SK-N-SH (cell line): Measurements from ENCODE around the gene SMAD7.

Source experiments
- CTCF ChIP-seq: fragments of 200-600 bp; sonication (generic); IDR thresholded peaks from 2 replicates; pipeline ENCODE4 v1.6.1; 2017; ENCODE audit warnings: antibody characterized with exemption, mild to moderate bottlenecking, moderate library complexity
- EZH2phosphoT487 ChIP-seq: fragments of 200-600 bp; sonication (generic); IDR thresholded peaks from 2 replicates; pipeline ENCODE4 v1.6.1; 2017; ENCODE audit warnings: low read depth, mixed run types, mild to moderate bottlenecking, antibody characterized with exemption, moderate library complexity, borderline replicate concordance
- FOSL2 ChIP-seq: IDR thresholded peaks from 2 replicates; pipeline ENCODE4 v1.4.0; 2012; ENCODE audit warnings: low read depth, mild to moderate bottlenecking, moderate library complexity, borderline replicate concordance
- RFX5 ChIP-seq: IDR thresholded peaks from 2 replicates; pipeline ENCODE4 v1.6.1; 2012; ENCODE audit warnings: mild to moderate bottlenecking, improper control_type of control experiment, low read length
- TAF1 ChIP-seq: IDR thresholded peaks from 2 replicates; pipeline ENCODE4 v1.6.1; 2012; ENCODE audit warnings: low read depth, mild to moderate bottlenecking, low read length, moderate library complexity, borderline replicate concordance
- TCF12 ChIP-seq: IDR thresholded peaks from 2 replicates; pipeline ENCODE4 v1.4.0; 2012
- TEAD4 ChIP-seq: IDR thresholded peaks from 2 replicates; pipeline ENCODE4 v1.4.0; 2012; ENCODE audit warnings: mild to moderate bottlenecking, borderline replicate concordance; ENCODE audit not compliant: insufficient read depth
- ZBTB33 ChIP-seq: IDR thresholded peaks from 2 replicates; pipeline ENCODE4 v1.4.0; 2012; ENCODE audit warnings: low read depth, borderline replicate concordance
- TF ChIP-seq, protein P1 (sequence below): fragments of 150-350 bp; IDR thresholded peaks from 2 replicates; pipeline ENCODE4 v1.6.1; 2017; ENCODE audit warnings: antibody characterized with exemption, low read length, low read depth, borderline replicate concordance
- TF ChIP-seq, protein P2 (sequence below): IDR thresholded peaks from 2 replicates; pipeline ENCODE4 v1.4.0; 2012; ENCODE audit warnings: low read depth

GRCh38 chr18:48958951-48959350, 8.2 kb upstream of the SMAD7 start:
- TF ChIP-seq TAF1 = no peak
- TF ChIP-seq, protein P1, sequence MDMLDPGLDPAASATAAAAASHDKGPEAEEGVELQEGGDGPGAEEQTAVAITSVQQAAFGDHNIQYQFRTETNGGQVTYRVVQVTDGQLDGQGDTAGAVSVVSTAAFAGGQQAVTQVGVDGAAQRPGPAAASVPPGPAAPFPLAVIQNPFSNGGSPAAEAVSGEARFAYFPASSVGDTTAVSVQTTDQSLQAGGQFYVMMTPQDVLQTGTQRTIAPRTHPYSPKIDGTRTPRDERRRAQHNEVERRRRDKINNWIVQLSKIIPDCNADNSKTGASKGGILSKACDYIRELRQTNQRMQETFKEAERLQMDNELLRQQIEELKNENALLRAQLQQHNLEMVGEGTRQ = no peak
- TF ChIP-seq, protein P2, sequence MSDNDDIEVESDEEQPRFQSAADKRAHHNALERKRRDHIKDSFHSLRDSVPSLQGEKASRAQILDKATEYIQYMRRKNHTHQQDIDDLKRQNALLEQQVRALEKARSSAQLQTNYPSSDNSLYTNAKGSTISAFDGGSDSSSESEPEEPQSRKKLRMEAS = no peak
- TF ChIP-seq FOSL2 = no peak
- TF ChIP-seq ZBTB33 = no peak
- no peak for TF ChIP-seq EZH2phosphoT487
- no peak for TF ChIP-seq CTCF
- TF ChIP-seq TCF12 = no peak
- no peak for TF ChIP-seq TEAD4
- no peak for TF ChIP-seq RFX5
